HEK293T (cell line): ENCODE results near the gene SMARCC1.

Source experiments
- CTCF ChIA-PET: fragments of 350-600 bp; formaldehyde crosslinking; extraction: SDS; loops from one replicate; lab custom pipeline; 2021; ENCODE audit warnings: antibody characterized with exemption, inconsistent platforms; lab: Yijun Ruan, JAX
- POLR2A ChIA-PET: fragments of 350-600 bp; formaldehyde crosslinking; extraction: SDS; loops from one replicate; lab custom pipeline; 2020; ENCODE audit warnings: antibody characterized with exemption, inconsistent platforms; lab: Yijun Ruan, JAX
- DNase-seq: peaks from one replicate; pipeline ENCODE4 v3.0.0; 2012; ENCODE audit warnings: mixed read lengths; ENCODE audit errors: extremely low spot score
- ARNT ChIP-seq: fragments of 450-650 bp; IDR thresholded peaks from 2 replicates; pipeline ENCODE4 v1.6.1; 2017; ENCODE audit warnings: mild to moderate bottlenecking
- BHLHE40 ChIP-seq: fragments of 450-650 bp; IDR thresholded peaks from 2 replicates; pipeline ENCODE4 v1.6.1; 2016; ENCODE audit warnings: mild to moderate bottlenecking, moderate library complexity, borderline replicate concordance
- CTBP1 ChIP-seq: fragments of 450-650 bp; IDR thresholded peaks from 2 replicates; pipeline ENCODE4 v1.6.1; 2016; ENCODE audit warnings: borderline replicate concordance
- ELF4 ChIP-seq: fragments of 450-650 bp; IDR thresholded peaks from 2 replicates; pipeline ENCODE4 v1.6.1; 2017; ENCODE audit warnings: antibody characterized with exemption
- FOXA1 ChIP-seq: fragments of 450-650 bp; IDR thresholded peaks from 2 replicates; pipeline ENCODE4 v1.6.1; 2016; ENCODE audit warnings: mild to moderate bottlenecking
- FOXK2 ChIP-seq: fragments of 450-650 bp; IDR thresholded peaks from 2 replicates; pipeline ENCODE4 v1.6.1; 2016; ENCODE audit warnings: mild to moderate bottlenecking
- FOXM1 ChIP-seq: fragments of 450-650 bp; IDR thresholded peaks from 2 replicates; pipeline ENCODE4 v1.6.1; 2017; ENCODE audit warnings: mild to moderate bottlenecking, borderline replicate concordance
- HDGF ChIP-seq: fragments of 450-650 bp; IDR thresholded peaks from 2 replicates; pipeline ENCODE4 v1.6.1; 2017; ENCODE audit warnings: antibody characterized with exemption, borderline replicate concordance
- L3MBTL2 ChIP-seq: fragments of 450-650 bp; conservative IDR thresholded peaks from 2 replicates; pipeline ENCODE4 v1.6.1; 2016; ENCODE audit warnings: mild to moderate bottlenecking
- LEF1 ChIP-seq: fragments of 450-650 bp; IDR thresholded peaks from 2 replicates; pipeline ENCODE4 v1.6.1; 2017; ENCODE audit warnings: mild to moderate bottlenecking, borderline replicate concordance
- NFRKB ChIP-seq: fragments of 450-650 bp; IDR thresholded peaks from 2 replicates; pipeline ENCODE4 v1.6.1; 2016; ENCODE audit warnings: mild to moderate bottlenecking, moderate library complexity
- PKNOX1 ChIP-seq: fragments of 450-650 bp; IDR thresholded peaks from 2 replicates; pipeline ENCODE4 v1.6.1; 2016
- SP1 ChIP-seq: fragments of 450-650 bp; IDR thresholded peaks from 2 replicates; pipeline ENCODE4 v1.6.1; 2017
- SUZ12 ChIP-seq: fragments of 450-650 bp; IDR thresholded peaks from 2 replicates; pipeline ENCODE4 v1.6.1; 2016; ENCODE audit warnings: mild to moderate bottlenecking
- TARDBP ChIP-seq: fragments of 450-650 bp; IDR thresholded peaks from 2 replicates; pipeline ENCODE4 v1.6.1; 2016
- ZNF384 ChIP-seq: fragments of 450-650 bp; IDR thresholded peaks from 2 replicates; pipeline ENCODE4 v1.6.1; 2016

Gene SMARCC1

GRCh38 chr3:47705391-47705790 lies 76.3 kb downstream of the SMARCC1 start:
- POLR2A ChIA-PET, result no interaction called here
- TF ChIP-seq FOXA1, result no peak
- TF ChIP-seq LEF1, result no peak
- no peak for TF ChIP-seq ARNT
- no peak for TF ChIP-seq SP1
- TF ChIP-seq FOXK2, result no peak
- TF ChIP-seq L3MBTL2, result no peak
- TF ChIP-seq HDGF, result no peak
- TF ChIP-seq TARDBP, result no peak
- no peak for TF ChIP-seq ZNF384
- DNase-seq, result no peak
- CTCF ChIA-PET, result interaction anchor here (0.8 kb wide), 1 partner anchor 48 kb away, joined by 3 read pairs; no protein-coding TSS in a partner anchor

- CTCF ChIA-PET, result no interaction called here
- POLR2A ChIA-PET, result no interaction called here
- DNase-seq, result no peak
- TF ChIP-seq FOXA1 (no peak), NFRKB (no peak), HDGF (no peak), CTBP1 (no peak), BHLHE40 (no peak), L3MBTL2 (no peak), ARNT (no peak), TARDBP (no peak), SUZ12 (no peak), ZNF384 (no peak), FOXK2 (no peak), ELF4 (no peak), PKNOX1 (no peak), SP1 (no peak), FOXM1 (no peak), LEF1 (no peak)
Observed at GRCh38 chr3:47704237-47704612, 77.5 kb downstream of the SMARCC1 start.

GRCh38 chr3:47701388-47701787 lies 80.3 kb downstream of the SMARCC1 start:
- ChIA-PET POLR2A (no interaction called here), CTCF (no interaction called here)
- no peak for DNase-seq
- no peak for TF ChIP-seq BHLHE40
- no peak for TF ChIP-seq TARDBP
- TF ChIP-seq FOXA1, result no peak
- no peak for TF ChIP-seq LEF1
- no peak for TF ChIP-seq FOXM1
- TF ChIP-seq L3MBTL2, result no peak
- no peak for TF ChIP-seq ZNF384
- no peak for TF ChIP-seq ELF4
- TF ChIP-seq PKNOX1, result no peak
- TF ChIP-seq SUZ12, result no peak
- no peak for TF ChIP-seq CTBP1
- TF ChIP-seq SP1, result no peak
- no peak for TF ChIP-seq FOXK2

- DNase-seq, result no peak
- ChIA-PET POLR2A (no interaction called here), CTCF (no interaction called here)
- no peak for TF ChIP-seq FOXA1
- TF ChIP-seq NFRKB, result no peak
- TF ChIP-seq PKNOX1, result no peak
- TF ChIP-seq HDGF, result no peak
- no peak for TF ChIP-seq L3MBTL2
- TF ChIP-seq LEF1, result no peak
- no peak for TF ChIP-seq FOXK2
- no peak for TF ChIP-seq ZNF384
- TF ChIP-seq CTBP1, result no peak
- TF ChIP-seq FOXM1, result no peak
Observed at GRCh38 chr3:47692158-47692557, 89.5 kb downstream of the SMARCC1 start.

GRCh38 chr3:47688488-47688887 lies 93.2 kb downstream of the SMARCC1 start:
- TF ChIP-seq FOXK2, result no peak
- TF ChIP-seq CTBP1, result no peak
- TF ChIP-seq BHLHE40, result no peak
- no peak for TF ChIP-seq SUZ12
- TF ChIP-seq TARDBP, result no peak
- no peak for TF ChIP-seq ELF4
- DNase-seq, result no peak
- ChIA-PET CTCF (no interaction called here), POLR2A (no interaction called here)

GRCh38 chr3:47685037-47685436 lies 96.7 kb downstream of the SMARCC1 start:
- TF ChIP-seq SP1, result no peak
- TF ChIP-seq ZNF384, result no peak
- TF ChIP-seq ELF4, result no peak
- no peak for TF ChIP-seq L3MBTL2
- TF ChIP-seq ARNT, result no peak
- no peak for TF ChIP-seq PKNOX1
- TF ChIP-seq LEF1, result no peak
- no peak for TF ChIP-seq FOXK2
- TF ChIP-seq NFRKB, result no peak
- TF ChIP-seq CTBP1, result no peak
- no peak for TF ChIP-seq HDGF
- no peak for TF ChIP-seq SUZ12
- TF ChIP-seq FOXA1, result no peak
- no peak for TF ChIP-seq BHLHE40
- TF ChIP-seq FOXM1, result no peak
- TF ChIP-seq TARDBP, result no peak
- CTCF ChIA-PET, result no interaction called here
- DNase-seq, result no peak
- POLR2A ChIA-PET, result no interaction called here
